Measurements from ENCODE around the gene RABL6. TPM values are rescaled to one million over a fixed set of nuclear protein-coding genes. Genes with fewer than 3 reads are reported as not detected.
A peak's percentile ranks its signal among the peaks of the same experiment; 100 is the strongest.
"Not testable (repeated sequence)": the region's sequence is repeated elsewhere in the genome, so short reads cannot be mapped to it uniquely, and the experiment has no call there.

Gene RABL6
- total RNA-seq, 2 experiments from 2014 or later, result 113 to 123 TPM

GRCh38 chr9:136765745-136766409 is 41.9 kb upstream of the RABL6 start:
- peaks cover 14% of the 10 kb centered on the region for H3K27me3 Mint-ChIP-seq
- not testable (repeated sequence) for H3K9me3 Mint-ChIP-seq (ENCODE audit: low read depth); DNase-seq; H3K36me3 Mint-ChIP-seq
- peaks cover 16% of the 10 kb centered on the region for H3K4me1 Mint-ChIP-seq
- peak overlapping the region; percentile 35 for H3K4me3 Mint-ChIP-seq
- ATAC-seq, result peak; percentile 38
- CTCF ChIA-PET, result interaction anchor here (0.7 to 3.6 kb wide), 7 partner anchors 8 to 330 kb away, joined by 3 to 19 read pairs (median 3); partner anchors contain the start of gene LCN8
- H3K27ac Mint-ChIP-seq, result peak overlapping the region; percentile 71

- H3K27me3 Mint-ChIP-seq, result peaks cover 13% of the 10 kb centered on the region
- peak; percentile 66 for DNase-seq
- not testable (repeated sequence) for H3K9me3 Mint-ChIP-seq (ENCODE audit: low read depth); ATAC-seq; H3K36me3 Mint-ChIP-seq; H3K4me3 Mint-ChIP-seq
- H3K4me1 Mint-ChIP-seq, result peaks cover 16% of the 10 kb centered on the region
- peak overlapping the region; percentile 31 for H3K27ac Mint-ChIP-seq
- CTCF ChIA-PET, result interaction anchor here (0.7 to 3.6 kb wide), 7 partner anchors 9 to 329 kb away, joined by 3 to 19 read pairs (median 3); partner anchors contain the start of gene LCN8
Observed at GRCh38 chr9:136766410-136767120, 41.2 kb upstream of the RABL6 start.

GRCh38 chr9:136769710-136770191 is 38.0 kb upstream of the RABL6 start:
- CTCF ChIA-PET, result interaction anchor here (0.7 to 1.6 kb wide), 2 partner anchors 12 to 205 kb away, joined by 3 to 4 read pairs; partner anchors contain the start of gene LCN8
- Mint-ChIP-seq H3K27me3 (peaks cover 13% of the 10 kb centered on the region), H3K27ac (no peak overlapping the region), H3K4me1 (peaks cover 16% of the 10 kb centered on the region), H3K36me3 (no peaks in the 10 kb centered on the region), H3K4me3 (no peak overlapping the region), H3K9me3 (ENCODE audit: low read depth) (no peaks in the 10 kb centered on the region)
- ATAC-seq (peak; percentile 77), DNase-seq (peak; percentile 60)

- peaks cover 2% of the 10 kb centered on the region for H3K4me1 Mint-ChIP-seq
- ATAC-seq (no peak), DNase-seq (no peak)
- no peaks in the 10 kb centered on the region for H3K9me3 Mint-ChIP-seq (ENCODE audit: low read depth)
- CTCF ChIA-PET, result interaction anchor here (1.1 to 1.3 kb wide), 2 partner anchors 12 to 263 kb away, joined by 3 to 5 read pairs; no protein-coding TSS in a partner anchor
- peaks cover 12% of the 10 kb centered on the region for H3K27me3 Mint-ChIP-seq
- no peak overlapping the region for H3K4me3 Mint-ChIP-seq
- no peaks in the 10 kb centered on the region for H3K36me3 Mint-ChIP-seq
- H3K27ac Mint-ChIP-seq, result no peak overlapping the region
Observed at GRCh38 chr9:136771907-136772415, 35.8 kb upstream of the RABL6 start.

GRCh38 chr9:136773386-136774044 is 34.2 kb upstream of the RABL6 start:
- H3K4me3 Mint-ChIP-seq, result no peak overlapping the region
- no peak overlapping the region for H3K27ac Mint-ChIP-seq
- CTCF ChIA-PET, result interaction anchor here (1.3 to 1.9 kb wide), 2 partner anchors 15 to 256 kb away, joined by 3 to 4 read pairs; no protein-coding TSS in a partner anchor

GRCh38 chr9:136774416-136775045 is 33.2 kb upstream of the RABL6 start:
- ATAC-seq (no peak), DNase-seq (no peak)
- Mint-ChIP-seq H3K27ac (no peak overlapping the region), H3K4me3 (no peak overlapping the region), H3K4me1 (no peaks in the 10 kb centered on the region), H3K36me3 (no peaks in the 10 kb centered on the region), H3K27me3 (peaks cover 25% of the 10 kb centered on the region), H3K9me3 (ENCODE audit: low read depth) (no peaks in the 10 kb centered on the region)
- CTCF ChIA-PET, result interaction anchor here (0.7 to 1.9 kb wide), 3 partner anchors 14 to 255 kb away, joined by 3 to 4 read pairs (median 3); partner anchors contain the start of gene LCN8

More at GRCh38 chr9:136773386-136774044, 34.2 kb upstream of the RABL6 start:
- H3K27me3 Mint-ChIP-seq, result peaks cover 16% of the 10 kb centered on the region
- H3K36me3 Mint-ChIP-seq, result no peaks in the 10 kb centered on the region
- DNase-seq (peak; percentile 61), ATAC-seq (peak; percentile 64)
- no peaks in the 10 kb centered on the region for H3K4me1 Mint-ChIP-seq
- H3K9me3 Mint-ChIP-seq (ENCODE audit: low read depth), result no peaks in the 10 kb centered on the region

GRCh38 chr9:136775191-136775590 is 32.6 kb upstream of the RABL6 start:
- H3K27me3 Mint-ChIP-seq, result peaks cover 31% of the 10 kb centered on the region
- DNase-seq (no peak), ATAC-seq (no peak)
- H3K4me3 Mint-ChIP-seq, result no peak overlapping the region
- no peaks in the 10 kb centered on the region for H3K36me3 Mint-ChIP-seq
- H3K4me1 Mint-ChIP-seq, result no peaks in the 10 kb centered on the region
- no peaks in the 10 kb centered on the region for H3K9me3 Mint-ChIP-seq (ENCODE audit: low read depth)
- CTCF ChIA-PET, result interaction anchor here (0.7 kb wide), 1 partner anchor 18 kb away, joined by 3 read pairs; the partner anchor contains the start of gene LCN8
- no peak overlapping the region for H3K27ac Mint-ChIP-seq

- no peak overlapping the region for H3K4me3 Mint-ChIP-seq
- H3K4me1 Mint-ChIP-seq, result no peaks in the 10 kb centered on the region
- no peak for DNase-seq
- peaks cover 41% of the 10 kb centered on the region for H3K27me3 Mint-ChIP-seq
- no peak for ATAC-seq
- no peaks in the 10 kb centered on the region for H3K36me3 Mint-ChIP-seq
- CTCF ChIA-PET, result interaction anchor here (1.2 to 3.4 kb wide), 4 partner anchors 10 to 252 kb away, joined by 3 to 19 read pairs (median 4); partner anchors contain the start of gene LCN8
- no peaks in the 10 kb centered on the region for H3K9me3 Mint-ChIP-seq (ENCODE audit: low read depth)
- H3K27ac Mint-ChIP-seq, result no peak overlapping the region
Observed at GRCh38 chr9:136776947-136777346, 30.8 kb upstream of the RABL6 start.

GRCh38 chr9:136777359-136777758 is 30.4 kb upstream of the RABL6 start:
- Mint-ChIP-seq H3K4me3 (no peak overlapping the region), H3K4me1 (no peaks in the 10 kb centered on the region), H3K36me3 (no peaks in the 10 kb centered on the region), H3K27me3 (peaks cover 41% of the 10 kb centered on the region), H3K27ac (no peak overlapping the region), H3K9me3 (ENCODE audit: low read depth) (no peaks in the 10 kb centered on the region)
- DNase-seq (no peak), ATAC-seq (no peak)
- CTCF ChIA-PET, result interaction anchor here (1.2 to 3.4 kb wide), 5 partner anchors 10 to 252 kb away, joined by 3 to 19 read pairs (median 4); partner anchors contain the start of gene LCN8

GRCh38 chr9:136779808-136780207 is 27.9 kb upstream of the RABL6 start:
- no peak for ATAC-seq
- Mint-ChIP-seq H3K4me1 (no peaks in the 10 kb centered on the region), H3K27ac (no peak overlapping the region), H3K9me3 (ENCODE audit: low read depth) (no peaks in the 10 kb centered on the region), H3K27me3 (peaks cover 46% of the 10 kb centered on the region), H3K4me3 (no peak overlapping the region), H3K36me3 (no peaks in the 10 kb centered on the region)
- CTCF ChIA-PET, result interaction anchor here (1.3 kb wide), 2 partner anchors 249 to 255 kb away, joined by 3 to 5 read pairs; no protein-coding TSS in a partner anchor
- DNase-seq, result no peak

GRCh38 chr9:136782452-136782851 is 25.3 kb upstream of the RABL6 start:
- Mint-ChIP-seq H3K27me3 (peaks cover 50% of the 10 kb centered on the region), H3K36me3 (no peaks in the 10 kb centered on the region), H3K9me3 (ENCODE audit: low read depth) (no peaks in the 10 kb centered on the region), H3K27ac (no peak overlapping the region), H3K4me1 (peaks cover 2% of the 10 kb centered on the region), H3K4me3 (no peak overlapping the region)
- CTCF ChIA-PET, result interaction anchor here (0.6 kb wide), 1 partner anchor 55 kb away, joined by 3 read pairs; no protein-coding TSS in a partner anchor
- no peak for ATAC-seq
- no peak for DNase-seq

- H3K4me3 Mint-ChIP-seq, result no peak overlapping the region
- no peaks in the 10 kb centered on the region for H3K36me3 Mint-ChIP-seq
- ATAC-seq (no peak), DNase-seq (no peak)
- peaks cover 32% of the 10 kb centered on the region for H3K27me3 Mint-ChIP-seq
- peaks cover 19% of the 10 kb centered on the region for H3K4me1 Mint-ChIP-seq
- CTCF ChIA-PET, result interaction anchor here (1.0 to 1.4 kb wide), 2 partner anchors 12 to 22 kb away, joined by 3 read pairs; no protein-coding TSS in a partner anchor
- no peak overlapping the region for H3K27ac Mint-ChIP-seq
- H3K9me3 Mint-ChIP-seq (ENCODE audit: low read depth), result no peaks in the 10 kb centered on the region
Observed at GRCh38 chr9:136784249-136784996, 23.3 kb upstream of the RABL6 start.

All from activated CD8-positive, alpha-beta memory T cell treated with anti-CD3 and anti-CD28 coated beads, Interleukin-2, amount 10 ng/mL, durations not matched to agents 7 days and 5 days (primary cell).